Activated T-cell treated with anti-CD3 and anti-CD28 coated beads for 24 hours (primary cell): ENCODE measurements around the gene SLC9A8.

Experiments
- DNase-seq: peaks from one replicate; pipeline ENCODE4 v3.0.0-alpha.2; 2020; ENCODE audit warnings: low read depth

SLC9A8 gene

DNA sequence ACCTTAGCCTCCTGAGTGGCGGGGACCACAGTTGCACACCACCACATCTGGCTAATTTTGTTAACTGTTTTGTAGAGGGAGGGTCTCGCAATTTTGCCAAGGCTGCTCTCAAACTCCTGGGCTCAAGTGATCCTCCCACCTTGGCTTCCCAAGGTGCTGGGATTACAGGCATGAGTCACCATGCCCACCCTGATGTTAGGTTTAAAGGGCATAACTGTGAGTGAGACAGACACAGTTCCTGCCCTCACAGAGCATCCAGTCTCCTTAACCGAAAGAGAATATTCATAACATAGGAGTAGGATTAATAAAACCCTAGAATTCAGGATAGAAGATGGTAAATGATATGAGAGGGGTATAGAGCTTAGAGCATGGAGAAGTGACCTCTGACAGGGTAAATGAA is 105.8 kb downstream of the SLC9A8 start:
- DNase-seq = no peak

- no peak for DNase-seq
These were observed 106.4 kb downstream of the SLC9A8 start for GRCh38 chr20:49919009-49919408.

GRCh38 chr20:49919461-49919860 is 106.8 kb downstream of the SLC9A8 start:
- no peak for DNase-seq

GRCh38 chr20:49924247-49924646 is 111.6 kb downstream of the SLC9A8 start:
- no peak for DNase-seq

DNA sequence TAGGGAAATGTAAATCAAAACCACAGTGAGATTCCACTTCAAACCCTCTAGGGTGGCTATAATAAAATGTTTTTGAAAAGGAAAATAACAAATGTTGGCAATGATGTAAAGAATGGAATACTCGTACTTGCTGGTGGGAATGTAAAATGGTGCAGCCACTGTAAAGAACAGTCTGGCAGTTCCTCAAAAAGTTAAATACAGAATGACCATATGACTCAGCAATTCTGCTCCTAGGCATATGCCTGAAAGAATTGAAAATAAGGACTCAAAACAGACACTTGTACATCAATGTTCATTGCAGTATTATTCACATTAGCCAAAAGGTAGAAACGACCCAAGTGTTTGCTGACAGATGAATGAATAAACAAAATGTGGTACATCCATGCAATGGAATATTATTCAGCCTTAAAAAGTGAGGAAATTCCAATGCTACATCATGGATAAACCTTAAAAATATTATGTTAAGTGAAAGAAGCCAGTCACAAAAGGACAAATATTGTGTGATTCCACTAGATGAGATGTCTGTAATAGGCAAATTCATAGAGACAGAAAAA is 113.3 kb downstream of the SLC9A8 start:
- DNase-seq = no peak

GRCh38 chr20:49928411-49929141 is 115.9 kb downstream of the SLC9A8 start:
- DNase-seq = peak; percentile 73

DNA sequence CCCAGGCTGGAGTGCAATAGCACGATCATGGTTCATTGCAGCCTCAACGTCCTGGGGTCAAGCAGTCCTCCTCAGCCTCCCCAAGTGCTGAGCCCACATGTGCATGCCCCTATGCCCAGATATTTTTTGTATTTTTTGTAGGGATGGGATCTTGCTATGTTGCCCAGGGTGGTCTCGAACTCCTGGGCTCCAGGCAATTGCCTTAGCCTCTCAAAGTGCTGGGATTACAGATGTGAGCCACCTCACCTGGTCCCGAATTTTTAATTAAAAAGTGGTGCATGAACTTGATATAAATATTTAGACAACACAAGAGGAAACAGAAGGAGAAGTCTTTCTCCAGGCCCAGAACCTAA is 116.5 kb downstream of the SLC9A8 start:
- DNase-seq = no peak

GRCh38 chr20:49935746-49936152 is 123.1 kb downstream of the SLC9A8 start:
- DNase-seq = no peak

GRCh38 chr20:49936153-49937026 is 123.8 kb downstream of the SLC9A8 start, which contains the start of gene RNF114:
Gene RNF114 (plus strand): TSS chr20:49936397. CDS start chr20:49936413, 16 bp downstream.
- DNase-seq = peak; percentile 88

DNA sequence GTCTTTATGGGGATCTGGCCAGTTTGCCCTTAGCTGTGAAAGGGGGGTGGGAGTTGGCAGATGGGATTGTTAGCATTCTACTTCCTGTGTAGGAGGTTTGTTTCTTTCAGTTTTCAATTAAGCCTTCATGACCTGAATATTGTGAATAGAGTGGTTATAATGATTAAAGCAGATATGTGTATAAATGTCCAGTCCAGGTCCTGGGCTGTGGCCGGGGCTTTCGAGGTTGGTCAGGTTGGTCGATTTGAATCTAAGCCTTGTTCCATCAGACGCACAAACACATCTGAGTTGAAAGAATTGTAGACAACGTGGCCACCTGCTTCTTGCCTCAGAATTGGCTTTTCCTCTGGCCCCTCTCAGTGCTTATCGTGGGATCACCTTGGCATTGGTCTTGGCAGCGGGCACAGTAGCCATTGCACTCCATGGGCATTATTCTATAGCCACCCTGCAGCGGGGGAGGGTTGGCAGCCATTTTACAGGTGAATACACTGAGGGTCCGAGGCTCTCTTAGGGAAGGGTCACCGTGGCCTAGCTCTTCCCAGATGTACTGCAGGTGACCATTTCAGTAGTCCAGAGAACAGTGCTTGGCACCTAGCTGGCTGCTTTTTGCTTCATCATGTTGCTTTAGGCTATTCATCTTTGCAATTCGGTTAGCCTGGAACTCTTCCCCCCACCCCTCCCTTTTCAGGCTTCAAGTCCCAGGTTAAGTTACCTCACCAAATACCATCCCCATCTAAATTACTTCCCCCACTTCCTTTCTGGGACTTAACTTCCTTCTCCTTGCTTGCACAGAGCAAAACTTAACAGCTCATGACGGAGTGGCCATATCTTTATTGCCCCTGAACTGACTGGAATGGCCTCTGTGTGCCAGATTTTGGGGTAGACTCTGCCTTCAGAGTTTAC is 124.7 kb downstream of the SLC9A8 start:
- no peak for DNase-seq

- no peak for DNase-seq
These were observed 125.8 kb downstream of the SLC9A8 start for GRCh38 chr20:49938173-49939163.

- DNase-seq = no peak
These were observed 128.8 kb downstream of the SLC9A8 start for GRCh38 chr20:49941456-49941855.
